HG03432 (cell line): ENCODE data around the gene REPS2.

Source experiments
- ATAC-seq: cut with Tn5 transposase; IDR thresholded peaks from one replicate; pipeline ENCODE4 v1.9.1; 2021; ENCODE audit warnings: mild to moderate bottlenecking, moderate library complexity; ENCODE audit not compliant: unreplicated experiment

REPS2 gene

GRCh38 chrX:17077361-17077760 lies 130.9 kb downstream of the REPS2 start:
- ATAC-seq: no peak

GRCh38 chrX:17078031-17078720 lies 131.7 kb downstream of the REPS2 start:
- ATAC-seq: no peak

DNA sequence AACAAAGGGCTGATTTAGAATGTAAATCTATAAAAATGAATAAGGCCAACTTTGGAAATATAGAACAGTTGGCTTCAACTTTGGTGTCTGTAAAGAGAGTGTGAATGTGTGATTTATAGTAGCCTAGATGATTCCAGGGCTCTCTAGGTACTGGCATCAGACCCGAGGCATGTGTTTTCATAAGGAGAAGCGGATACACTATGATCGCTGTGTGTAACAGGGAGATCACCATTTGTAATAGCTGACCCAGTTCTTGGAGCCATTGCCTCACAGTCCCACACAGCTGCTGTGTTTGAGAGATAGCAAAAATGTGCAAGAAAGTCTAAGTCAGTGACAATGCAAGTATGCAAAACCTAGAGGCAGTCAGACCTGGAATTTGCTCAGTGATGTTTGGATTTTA lies 135.1 kb downstream of the REPS2 start:
- ATAC-seq: no peak

- no peak for ATAC-seq
These were observed 135.5 kb downstream of the REPS2 start for GRCh38 chrX:17081968-17082367.

GRCh38 chrX:17082831-17083230 lies 136.4 kb downstream of the REPS2 start:
- ATAC-seq: no peak

GRCh38 chrX:17086317-17086716 lies 139.9 kb downstream of the REPS2 start:
- ATAC-seq: no peak

DNA sequence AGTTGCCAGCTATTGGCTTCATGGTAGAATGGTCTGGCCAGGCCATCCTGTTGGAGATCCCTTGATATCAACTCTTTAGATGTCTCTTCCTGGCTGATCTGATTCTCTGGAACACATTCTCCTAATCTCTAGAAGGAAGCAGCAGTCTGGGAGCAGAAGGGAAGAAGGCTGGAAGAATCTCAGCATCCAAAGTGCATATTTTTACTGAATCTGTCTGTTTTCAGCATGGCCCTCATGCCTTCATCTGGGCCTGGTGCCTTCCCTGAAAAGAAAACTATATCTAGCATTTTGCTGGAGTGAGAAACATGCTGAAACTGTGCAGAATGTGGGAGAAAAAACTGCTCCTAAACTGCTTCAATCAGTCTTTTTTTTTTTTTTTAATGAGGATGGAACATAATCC lies 148.7 kb downstream of the REPS2 start:
- ATAC-seq: no peak

- ATAC-seq: peak; percentile 66
These were observed 152.2 kb downstream of the REPS2 start for GRCh38 chrX:17098516-17099247.

GRCh38 chrX:17104433-17104832 lies 158.0 kb downstream of the REPS2 start:
- ATAC-seq: peak; percentile 62

DNA sequence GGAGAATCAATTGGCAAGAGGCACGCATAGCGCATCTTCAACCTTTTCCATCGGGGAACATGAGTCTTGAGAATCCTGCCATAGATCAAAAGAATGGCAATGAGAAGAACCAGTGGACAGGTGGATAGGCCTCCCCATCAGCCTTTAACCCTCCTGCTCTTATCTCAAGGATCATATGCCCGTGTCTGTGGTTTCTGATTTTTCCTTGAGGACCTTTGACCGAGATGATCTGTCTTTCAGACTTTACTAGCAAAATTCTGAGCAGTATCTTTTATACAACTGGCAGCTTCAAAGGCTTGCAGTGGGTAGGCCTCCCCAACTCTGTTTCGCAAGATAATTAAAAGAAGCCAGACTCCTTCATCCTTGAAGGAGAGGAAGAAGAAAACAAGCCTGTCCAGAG lies 174.4 kb downstream of the REPS2 start:
- ATAC-seq: no peak

DNA sequence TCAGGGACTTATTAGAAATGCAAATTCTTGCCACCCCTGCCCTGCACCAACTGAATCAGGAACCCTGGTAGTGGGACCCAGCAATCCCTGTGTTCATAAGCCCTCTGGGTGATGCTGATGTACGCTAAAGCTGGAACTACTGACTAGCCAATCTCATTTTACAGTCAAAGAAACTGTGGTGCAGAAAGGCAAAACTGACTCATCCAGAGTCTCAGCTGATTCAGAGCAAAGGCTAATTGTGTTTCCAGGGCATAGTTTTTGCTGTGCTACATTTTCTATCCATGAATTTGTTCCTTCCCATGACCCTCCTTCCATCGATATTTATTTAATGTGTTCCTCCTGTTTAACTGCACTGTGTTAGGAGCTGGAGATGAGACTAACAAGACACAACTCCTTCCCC lies 207.5 kb downstream of the REPS2 start:
- ATAC-seq: no peak

DNA sequence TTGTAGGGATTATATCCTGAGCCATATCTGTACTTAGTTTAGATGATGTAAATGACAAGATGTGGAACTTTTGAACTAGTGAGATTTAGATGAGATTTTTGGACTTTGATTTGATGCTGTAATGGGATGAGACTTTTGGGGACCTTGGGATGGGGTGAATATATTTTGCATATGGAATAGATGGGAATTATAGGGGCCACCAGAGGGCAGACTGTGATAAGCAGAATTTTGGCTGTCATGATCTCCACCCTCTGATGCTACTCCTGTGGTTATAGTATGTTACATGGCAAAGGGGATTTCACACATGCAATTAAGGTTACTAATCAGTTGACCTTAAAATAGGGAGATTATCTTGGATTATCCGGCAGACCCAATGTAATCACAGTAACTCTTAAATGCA lies 214.5 kb downstream of the REPS2 start:
- no peak for ATAC-seq

GRCh38 chrX:17161991-17162390 lies 215.5 kb downstream of the REPS2 start:
- no peak for ATAC-seq

- no peak for ATAC-seq
These were observed 217.6 kb downstream of the REPS2 start for GRCh38 chrX:17164079-17164478.

- no peak for ATAC-seq
These were observed 218.5 kb downstream of the REPS2 start for GRCh38 chrX:17164941-17165340.

DNA sequence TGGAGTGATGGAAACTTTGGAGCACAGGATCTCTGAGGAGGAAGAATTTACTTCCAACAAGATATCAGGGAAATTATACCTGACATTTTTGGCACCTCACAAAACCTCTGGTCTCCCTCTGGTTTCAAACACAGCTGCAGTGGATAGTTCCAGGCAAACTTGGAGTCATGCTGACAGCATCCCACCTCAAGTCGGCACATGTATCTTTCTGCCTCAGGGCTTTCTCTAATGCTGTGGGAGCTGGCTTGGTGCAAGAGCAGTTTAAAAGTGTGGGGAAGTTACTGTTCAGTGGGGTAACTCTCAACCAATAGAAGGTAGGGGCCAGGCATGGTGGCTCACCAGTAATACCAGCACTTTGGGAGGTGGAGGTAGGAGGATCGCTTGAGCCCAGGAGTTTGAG lies 221.5 kb downstream of the REPS2 start:
- ATAC-seq: no peak

GRCh38 chrX:17170973-17171372 lies 224.5 kb downstream of the REPS2 start:
- no peak for ATAC-seq

DNA sequence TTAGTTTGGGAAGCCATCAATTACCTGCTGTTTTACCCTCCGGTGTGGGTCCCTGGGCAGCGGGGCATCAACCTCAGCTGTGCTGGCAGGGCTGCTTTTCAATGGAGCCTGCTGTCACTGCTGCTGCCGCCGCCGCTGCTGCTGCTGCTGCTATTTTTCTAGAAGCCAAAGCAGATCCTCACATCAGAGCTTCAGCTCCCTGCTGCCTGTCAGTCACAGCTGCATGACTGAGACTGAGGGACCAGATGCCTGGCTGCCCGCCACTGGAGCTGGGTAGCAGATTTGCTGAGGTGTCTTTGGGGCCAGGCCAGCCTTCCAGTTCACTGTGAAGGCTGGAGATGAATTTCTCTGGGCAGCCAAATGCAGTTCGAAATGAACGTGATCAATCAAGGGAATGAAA lies 228.2 kb downstream of the REPS2 start:
- no peak for ATAC-seq

DNA sequence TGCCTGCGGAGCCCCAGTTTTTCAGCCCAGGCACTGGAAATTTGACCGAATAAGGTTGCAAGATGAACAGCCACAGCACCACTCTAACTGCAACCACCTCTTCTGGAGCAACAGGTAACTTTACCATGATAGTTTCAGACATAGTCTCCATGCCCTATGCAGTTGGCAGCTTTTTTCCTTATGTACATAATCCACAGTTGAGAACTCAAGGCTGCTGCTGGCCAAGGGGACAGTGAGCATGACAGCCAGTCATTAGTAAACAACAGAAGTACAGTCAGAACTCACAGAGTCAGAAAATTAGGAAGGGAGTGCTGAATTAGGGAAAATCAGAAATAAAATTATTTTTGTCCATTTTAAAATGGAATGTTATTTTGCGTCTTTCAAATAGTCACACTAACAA lies 235.9 kb downstream of the REPS2 start:
- ATAC-seq: no peak

GRCh38 chrX:17183566-17183965 lies 237.1 kb downstream of the REPS2 start:
- ATAC-seq: no peak

GRCh38 chrX:17185431-17185830 lies 239.0 kb downstream of the REPS2 start:
- no peak for ATAC-seq

- no peak for ATAC-seq
These were observed 240.8 kb downstream of the REPS2 start for GRCh38 chrX:17187136-17187756.
